OCI-LY1 (cell line): ENCODE results near the gene COL18A1.

Experiments
- H2AFZ ChIP-seq: fragments of 200-600 bp; sonication (generic), shearing (Covaris generic); 2 replicates; pipeline ENCODE4 v1.6.0; 2014; ENCODE audit warnings: antibody characterized with exemption, mild to moderate bottlenecking, low read length
- H3F3A ChIP-seq: fragments of 200-600 bp; sonication (generic), shearing (Covaris generic); 2 replicates; pipeline ENCODE4 v1.6.0; 2014; ENCODE audit warnings: mild to moderate bottlenecking, antibody characterized with exemption, low read length, moderate library complexity; ENCODE audit not compliant: insufficient read depth
- H3K27ac ChIP-seq: fragments of 200-600 bp; sonication (generic); 2 replicates; pipeline ENCODE4 v1.5.1; 2014; ENCODE audit warnings: low read length, mixed run types, mild to moderate bottlenecking, low read depth; ENCODE audit not compliant: poor library complexity, severe bottlenecking
- H3K27me3 ChIP-seq: fragments of 200-600 bp; sonication (generic); 2 replicates; pipeline ENCODE4 v1.6.0; 2014; ENCODE audit warnings: antibody characterized with exemption, mild to moderate bottlenecking, low read length, moderate library complexity; ENCODE audit not compliant: insufficient read depth
- H3K36me3 ChIP-seq: fragments of 200-600 bp; sonication (generic); 2 replicates; pipeline ENCODE4 v1.6.1; 2014; ENCODE audit warnings: mild to moderate bottlenecking, antibody characterized with exemption, low read length, moderate library complexity, mixed read lengths; ENCODE audit not compliant: insufficient read depth
- H3K4me1 ChIP-seq: fragments of 200-600 bp; sonication (generic); 2 replicates; pipeline ENCODE4 v1.5.1; 2014; ENCODE audit warnings: mild to moderate bottlenecking, low read length, moderate library complexity; ENCODE audit not compliant: insufficient read depth, severe bottlenecking
- H3K4me2 ChIP-seq: fragments of 200-600 bp; sonication (generic), shearing (Covaris generic); 2 replicates; pipeline ENCODE4 v1.6.1; 2014; ENCODE audit warnings: low read length
- H3K4me3 ChIP-seq: fragments of 200-600 bp; sonication (generic); 2 replicates; pipeline ENCODE4 v1.5.1; 2014; ENCODE audit warnings: low read length, low read depth, mild to moderate bottlenecking, mixed read lengths; ENCODE audit not compliant: poor library complexity, severe bottlenecking
- H3K79me2 ChIP-seq: fragments of 200-600 bp; shearing (Covaris generic); 2 replicates; pipeline ENCODE4 v1.6.1; 2016; ENCODE audit warnings: mixed run types, low read length, mixed read lengths; ENCODE audit not compliant: insufficient read depth
- H3K9ac ChIP-seq: fragments of 200-600 bp; sonication (generic), shearing (Covaris generic); 2 replicates; pipeline ENCODE4 v1.6.1; 2014; ENCODE audit warnings: mild to moderate bottlenecking, low read length, mixed read lengths
- H3K9me2 ChIP-seq: fragments of 200-600 bp; sonication (generic), shearing (Covaris generic); 2 replicates; pipeline ENCODE4 v1.6.1; 2014; ENCODE audit warnings: low read depth, mild to moderate bottlenecking, low read length, mixed read lengths
- H3K9me3 ChIP-seq: fragments of 200-600 bp; shearing (Covaris generic); 2 replicates; pipeline ENCODE4 v1.6.1; 2014; ENCODE audit warnings: low read length, mixed read lengths
- H4K20me1 ChIP-seq: fragments of 200-600 bp; sonication (generic), shearing (Covaris generic); 2 replicates; pipeline ENCODE4 v1.6.0; 2016; ENCODE audit warnings: mild to moderate bottlenecking, low read length; ENCODE audit not compliant: insufficient read depth
- CTCF ChIP-seq: fragments of 200-600 bp; sonication (generic), shearing (Covaris generic); IDR thresholded peaks from 2 replicates; pipeline ENCODE4 v1.5.1; 2017; ENCODE audit warnings: mild to moderate bottlenecking, antibody characterized with exemption, low read length, moderate library complexity, mixed read lengths
- EZH2 ChIP-seq: fragments of 200-600 bp; sonication (generic), shearing (Covaris generic); IDR thresholded peaks from 2 replicates; pipeline ENCODE4 v1.8.0; 2017; ENCODE audit warnings: borderline replicate concordance, mixed run types, mild to moderate bottlenecking, antibody characterized with exemption, low read length, moderate library complexity, mixed read lengths

COL18A1 gene

GRCh38 chr21:45484318-45484717 is 79.4 kb downstream of the COL18A1 start:
- no peak for TF ChIP-seq CTCF
- TF ChIP-seq EZH2, result no peak
- Histone ChIP-seq H3K4me2 (no peak overlapping the region), H3K27me3 (no peaks in the 10 kb centered on the region; the same call in 1 of the 2 replicates), H3K4me3 (no peak overlapping the region), H3K9me3 (no peaks in the 10 kb centered on the region), H3K36me3 (no peaks in the 10 kb centered on the region), H3K4me1 (peaks cover 8% of the 10 kb centered on the region), H4K20me1 (no peaks in the 10 kb centered on the region), H3K9ac (no peak overlapping the region), H2AFZ (no peak overlapping the region), H3K9me2 (no peaks in the 10 kb centered on the region), H3F3A (no peaks in the 10 kb centered on the region), H3K79me2 (no peaks in the 10 kb centered on the region), H3K27ac (no peak overlapping the region)

- Histone ChIP-seq H3K79me2 (no peaks in the 10 kb centered on the region), H2AFZ (no peak overlapping the region), H3K36me3 (no peaks in the 10 kb centered on the region), H3K9ac (no peak overlapping the region), H3K9me2 (no peaks in the 10 kb centered on the region), H4K20me1 (no peaks in the 10 kb centered on the region), H3F3A (no peaks in the 10 kb centered on the region), H3K27ac (no peak overlapping the region), H3K4me2 (no peak overlapping the region), H3K9me3 (no peaks in the 10 kb centered on the region), H3K4me3 (no peak overlapping the region), H3K4me1 (peaks cover 8% of the 10 kb centered on the region), H3K27me3 (no peaks in the 10 kb centered on the region; the same call in 1 of the 2 replicates)
- TF ChIP-seq CTCF (no peak), EZH2 (no peak)
Measured at GRCh38 chr21:45485686-45486442, 80.9 kb downstream of the COL18A1 start.

DNA sequence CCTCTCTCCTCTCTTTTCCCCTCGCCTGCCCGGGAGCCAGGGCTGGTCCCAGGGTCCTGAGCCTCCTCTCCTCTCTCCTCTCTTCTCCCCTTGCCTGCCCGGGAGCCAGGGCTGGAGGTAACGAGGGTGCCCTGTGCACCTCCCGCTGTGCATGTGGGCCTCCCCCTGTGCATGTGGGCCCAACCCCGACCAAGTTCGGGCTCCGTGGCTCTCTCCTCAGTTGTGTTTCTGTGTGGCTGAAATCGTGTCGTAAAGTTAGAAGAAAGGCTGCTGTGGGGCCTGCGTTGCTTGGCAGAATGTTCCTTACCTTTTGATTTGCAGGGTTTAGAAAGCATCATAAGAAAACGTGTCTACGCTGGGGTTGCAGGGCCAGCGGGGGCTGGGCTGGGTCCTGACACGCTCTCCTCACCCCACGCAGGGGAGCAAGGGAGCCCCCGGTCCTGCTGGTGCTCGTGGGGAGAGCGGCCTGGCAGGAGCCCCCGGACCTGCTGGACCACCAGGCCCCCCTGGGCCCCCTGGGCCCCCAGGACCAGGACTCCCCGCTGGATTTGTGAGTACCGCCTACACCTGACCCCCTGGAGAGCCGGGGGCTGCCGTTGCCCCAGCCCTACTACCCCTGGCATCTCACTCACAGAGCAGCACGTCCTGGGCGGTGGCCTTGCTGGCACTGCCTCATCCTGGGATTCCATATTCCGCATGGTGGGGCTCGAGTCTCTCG is 81.6 kb downstream of the COL18A1 start:
- H2AFZ ChIP-seq, result no peak overlapping the region

More for the DNA sequence above, 81.6 kb downstream of the COL18A1 start:
- Histone ChIP-seq H3K27me3 (no peaks in the 10 kb centered on the region; the same call in 1 of the 2 replicates), H3K79me2 (no peaks in the 10 kb centered on the region), H3K9ac (no peak overlapping the region), H3F3A (no peaks in the 10 kb centered on the region), H3K36me3 (no peaks in the 10 kb centered on the region), H3K4me3 (no peak overlapping the region), H3K9me3 (no peaks in the 10 kb centered on the region), H3K27ac (no peak overlapping the region), H3K4me2 (no peak overlapping the region), H3K4me1 (peaks cover 8% of the 10 kb centered on the region), H3K9me2 (no peaks in the 10 kb centered on the region), H4K20me1 (no peaks in the 10 kb centered on the region)
- no peak for TF ChIP-seq CTCF
- no peak for TF ChIP-seq EZH2
